ENCODE measurements around the gene SFTPB.

Gene SFTPB

DNA sequence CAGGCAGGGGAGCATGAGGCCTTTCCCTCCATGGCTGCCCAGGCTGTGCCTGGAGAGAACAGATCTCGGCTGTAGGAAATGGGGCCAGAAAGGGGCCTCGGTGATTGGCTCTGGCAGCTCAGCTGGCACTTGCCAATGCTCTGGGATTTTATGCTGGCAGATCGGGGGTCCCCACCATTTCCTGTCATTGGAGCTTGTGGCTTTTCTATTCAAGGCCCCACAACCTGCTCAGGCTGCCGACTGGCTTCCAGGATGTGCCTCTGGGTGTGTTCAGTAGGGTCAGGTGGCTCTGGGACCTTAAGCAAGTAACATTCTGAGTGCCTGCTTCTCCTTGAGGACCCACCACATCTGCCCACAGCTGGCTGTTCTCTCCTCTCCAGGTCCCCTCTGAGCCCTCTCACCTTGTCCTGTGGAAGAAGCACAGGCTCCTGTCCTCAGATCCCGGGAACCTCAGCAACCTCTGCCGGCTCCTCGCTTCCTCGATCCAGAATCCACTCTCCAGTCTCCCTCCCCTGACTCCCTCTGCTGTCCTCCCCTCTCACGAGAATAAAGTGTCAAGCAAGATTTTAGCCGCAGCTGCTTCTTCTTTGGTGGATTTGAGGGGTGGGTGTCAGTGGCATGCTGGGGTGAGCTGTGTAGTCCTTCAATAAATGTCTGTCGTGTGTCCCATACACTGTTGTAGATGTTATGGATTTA is 30.3 kb upstream of the SFTPB start:
- Histone ChIP-seq H3K27me3 (ENCODE audit: insufficient read depth, low read length, poor library complexity) (peaks cover 3% of the 10 kb centered on the region), H2AFZ (ENCODE audit: low read depth, low read length) (no peak overlapping the region), H4K20me1 (ENCODE audit: insufficient read depth, low read length) (no peaks in the 10 kb centered on the region), H3K9ac (ENCODE audit: low read depth, low read length) (no peak overlapping the region), H3K4me2 (ENCODE audit: insufficient read depth, low read length) (no peak overlapping the region), H3K79me2 (ENCODE audit: insufficient read depth, low read length) (no peaks in the 10 kb centered on the region), H3K4me3 (ENCODE audit: low read depth in 1 of 2, low read length in 2 of 2) (no peak overlapping the region), H3K4me1 (ENCODE audit: insufficient read depth, low read length) (peaks cover 6% of the 10 kb centered on the region; the same call in 1 of the 2 replicates), H3K9me3 (ENCODE audit: insufficient read depth, low read length, severe bottlenecking) (no peaks in the 10 kb centered on the region), H3K36me3 (ENCODE audit: insufficient read depth, low read length) (no peaks in the 10 kb centered on the region), H3K27ac (ENCODE audit: low read length) (no peak overlapping the region)
- ATAC-seq (ENCODE audit: insufficient read depth, low read depth) (peak; percentile 88), DNase-seq (peak; percentile 71)
- TF ChIP-seq EZH2 (IDR thresholded peaks at IDR 0.05; ENCODE audit: borderline replicate concordance, low read depth, low read length, severe bottlenecking) (no peak), CTCF (IDR thresholded peaks at IDR 0.05; ENCODE audit: borderline replicate concordance, extremely low read depth, low read length, poor library complexity, severe bottlenecking) (no peak)

GRCh38 chr2:85697716-85698115 is 29.7 kb upstream of the SFTPB start:
- H3K4me1 ChIP-seq (ENCODE audit: insufficient read depth, low read length), result peaks cover 6% of the 10 kb centered on the region; the same call in 1 of the 2 replicates
- H3K4me2 ChIP-seq (ENCODE audit: insufficient read depth, low read length), result no peak overlapping the region
- no peaks in the 10 kb centered on the region for H4K20me1 ChIP-seq (ENCODE audit: insufficient read depth, low read length)
- no peaks in the 10 kb centered on the region for H3K9me3 ChIP-seq (ENCODE audit: insufficient read depth, low read length, severe bottlenecking)
- no peak for TF ChIP-seq EZH2 (IDR thresholded peaks at IDR 0.05; ENCODE audit: borderline replicate concordance, low read depth, low read length, severe bottlenecking)
- no peak for TF ChIP-seq CTCF (IDR thresholded peaks at IDR 0.05; ENCODE audit: borderline replicate concordance, extremely low read depth, low read length, poor library complexity, severe bottlenecking)
- H3K36me3 ChIP-seq (ENCODE audit: insufficient read depth, low read length), result no peaks in the 10 kb centered on the region
- H3K79me2 ChIP-seq (ENCODE audit: insufficient read depth, low read length), result no peaks in the 10 kb centered on the region
- H3K27ac ChIP-seq (ENCODE audit: low read length), result no peak overlapping the region
- no peak for ATAC-seq (ENCODE audit: insufficient read depth, low read depth)
- H2AFZ ChIP-seq (ENCODE audit: low read depth, low read length), result no peak overlapping the region
- no peak overlapping the region for H3K9ac ChIP-seq (ENCODE audit: low read depth, low read length)
- peaks cover 3% of the 10 kb centered on the region for H3K27me3 ChIP-seq (ENCODE audit: insufficient read depth, low read length, poor library complexity)
- no peak for DNase-seq
- no peak overlapping the region for H3K4me3 ChIP-seq (ENCODE audit: low read depth in 1 of 2, low read length in 2 of 2)

- H3K36me3 ChIP-seq (ENCODE audit: insufficient read depth, low read length), result no peaks in the 10 kb centered on the region
- no peak overlapping the region for H3K4me2 ChIP-seq (ENCODE audit: insufficient read depth, low read length)
- TF ChIP-seq CTCF (IDR thresholded peaks at IDR 0.05; ENCODE audit: borderline replicate concordance, extremely low read depth, low read length, poor library complexity, severe bottlenecking) (no peak), EZH2 (IDR thresholded peaks at IDR 0.05; ENCODE audit: borderline replicate concordance, low read depth, low read length, severe bottlenecking) (no peak)
- peaks cover 3% of the 10 kb centered on the region for H3K27me3 ChIP-seq (ENCODE audit: insufficient read depth, low read length, poor library complexity)
- H3K4me1 ChIP-seq (ENCODE audit: insufficient read depth, low read length), result peaks cover 6% of the 10 kb centered on the region; the same call in 1 of the 2 replicates
- no peak overlapping the region for H3K27ac ChIP-seq (ENCODE audit: low read length)
- H4K20me1 ChIP-seq (ENCODE audit: insufficient read depth, low read length), result no peaks in the 10 kb centered on the region
- no peaks in the 10 kb centered on the region for H3K79me2 ChIP-seq (ENCODE audit: insufficient read depth, low read length)
- no peaks in the 10 kb centered on the region for H3K9me3 ChIP-seq (ENCODE audit: insufficient read depth, low read length, severe bottlenecking)
- DNase-seq (no peak), ATAC-seq (ENCODE audit: insufficient read depth, low read depth) (no peak)
- H3K4me3 ChIP-seq (ENCODE audit: low read depth in 1 of 2, low read length in 2 of 2), result no peak overlapping the region
- H2AFZ ChIP-seq (ENCODE audit: low read depth, low read length), result no peak overlapping the region
- H3K9ac ChIP-seq (ENCODE audit: low read depth, low read length), result no peak overlapping the region
Observed at GRCh38 chr2:85697096-85697495, 29.1 kb upstream of the SFTPB start.

All from DND-41 (cell line).